ENCODE results near the gene SFTPB.

GRCh38 chr2:85668009-85668856 lies at the start of gene SFTPB:
- no peak for TF ChIP-seq CTCF (tag by site-specific recombination; IDR thresholded peaks at IDR 0.05)
- TF ChIP-seq ATF2 (tag by site-specific recombination; IDR thresholded peaks at IDR 0.05; ENCODE audit: low read depth) = no peak
- no peak for TF ChIP-seq REST (tag by site-specific recombination; IDR thresholded peaks at IDR 0.05)
